Hematopoietic multipotent progenitor cell treated with erythropoietin and hydrocortisone succinate and interleukin-3 and kit ligand, for 17 days (in vitro differentiated cells): ENCODE measurements around the gene REX1BD.
"Not testable (repeated sequence)": the region's sequence is repeated elsewhere in the genome, so short reads cannot be mapped to it uniquely, and the experiment has no call there.

Experiments
- DNase-seq: peaks from one replicate; pipeline ENCODE4 v3.0.0-alpha.2; 2015; ENCODE audit warnings: low spot score

REX1BD gene

GRCh38 chr19:18577365-18577914 lies 11.2 kb upstream of the REX1BD start:
- no peak for DNase-seq

GRCh38 chr19:18580311-18580710 lies 8.3 kb upstream of the REX1BD start:
- no peak for DNase-seq

- no peak for DNase-seq
Measured at GRCh38 chr19:18586306-18586705, 2.3 kb upstream of the REX1BD start.

GRCh38 chr19:18587561-18587960 lies 1.0 kb upstream of the REX1BD start:
- no peak for DNase-seq

- DNase-seq: no peak
Measured at GRCh38 chr19:18587962-18588610, 512 bp upstream of the REX1BD start.

- peak; percentile 59 for DNase-seq
Measured at GRCh38 chr19:18589380-18590272, 1.0 kb downstream of the REX1BD start.

GRCh38 chr19:18590273-18591272 lies 2.0 kb downstream of the REX1BD start:
- peak; percentile 53 for DNase-seq

- no peak for DNase-seq
Measured at GRCh38 chr19:18591735-18592385, 3.3 kb downstream of the REX1BD start.

GRCh38 chr19:18592732-18593131 lies 4.1 kb downstream of the REX1BD start:
- DNase-seq: not testable (repeated sequence)

- DNase-seq: no peak
Measured at GRCh38 chr19:18593367-18594095, 4.9 kb downstream of the REX1BD start.

- DNase-seq: peak; percentile 34
Measured at GRCh38 chr19:18594096-18594823, 5.7 kb downstream of the REX1BD start.

- DNase-seq: no peak
Measured at GRCh38 chr19:18594824-18595373, 6.3 kb downstream of the REX1BD start.

- no peak for DNase-seq
Measured at GRCh38 chr19:18595475-18595874, 6.9 kb downstream of the REX1BD start.

GRCh38 chr19:18596752-18597157 lies 8.2 kb downstream of the REX1BD start:
- peak; percentile 41 for DNase-seq

- no peak for DNase-seq
Measured at GRCh38 chr19:18597809-18598660, 9.4 kb downstream of the REX1BD start.

GRCh38 chr19:18599485-18599884 lies 10.9 kb downstream of the REX1BD start:
- DNase-seq: no peak

- not testable (repeated sequence) for DNase-seq
Measured at GRCh38 chr19:18600692-18601397, 12.2 kb downstream of the REX1BD start.

GRCh38 chr19:18601875-18602274 lies 13.3 kb downstream of the REX1BD start:
- DNase-seq: no peak
